Endothelial cell (in vitro differentiated cells): Measurements from ENCODE around the gene BOD1L1. TPM values are rescaled to one million over a fixed set of nuclear protein-coding genes. Genes with fewer than 3 reads are reported as not detected.

Experiments
- DNase-seq: peaks from one replicate; pipeline ENCODE4 v3.0.0; 2021; ENCODE audit warnings: low spot score
- H3K27ac Mint-ChIP-seq: one replicate; pipeline ENCODE4 v1.8.0; 2021; ENCODE audit warnings: mixed read lengths, inconsistent platforms; ENCODE audit not compliant: unreplicated experiment
- H3K27me3 Mint-ChIP-seq: one replicate; pipeline ENCODE4 v1.8.0; 2021; ENCODE audit warnings: mild to moderate bottlenecking, moderate library complexity, mixed read lengths, inconsistent platforms; ENCODE audit not compliant: unreplicated experiment
- H3K36me3 Mint-ChIP-seq: one replicate; pipeline ENCODE4 v1.8.0; 2021; ENCODE audit warnings: mild to moderate bottlenecking, low read depth, mixed read lengths, inconsistent platforms; ENCODE audit not compliant: unreplicated experiment
- H3K4me1 Mint-ChIP-seq: one replicate; pipeline ENCODE4 v1.8.0; 2021; ENCODE audit warnings: mild to moderate bottlenecking, mixed read lengths, inconsistent platforms; ENCODE audit not compliant: unreplicated experiment
- H3K4me3 Mint-ChIP-seq: one replicate; pipeline ENCODE4 v1.8.0; 2021; ENCODE audit warnings: mild to moderate bottlenecking, mixed read lengths, inconsistent platforms; ENCODE audit not compliant: unreplicated experiment
- H3K9me3 Mint-ChIP-seq: one replicate; pipeline ENCODE4 v1.8.0; 2021; ENCODE audit warnings: mixed read lengths, inconsistent platforms; ENCODE audit not compliant: unreplicated experiment
- CTCF ChIP-seq: fragments of 200-600 bp; sonication (generic); IDR thresholded peaks from one replicate; pipeline ENCODE4 v1.5.0; 2021; ENCODE audit warnings: antibody characterized with exemption; ENCODE audit not compliant: unreplicated experiment
- total RNA-seq: library from RNA; stranded (reverse); fragmentation: NEBNext Ultra II Directional; extraction: Animal tissue kit (Norgen Biotek cat#: 25700); gene quantifications from one replicate; pipeline ENCODE4 v1.2.1, GENCODE V29; 2021; ENCODE audit not compliant: unreplicated experiment

Gene BOD1L1
- total RNA-seq, 1 donor from 2014 or later: 49.7 TPM

- Mint-ChIP-seq H3K27me3 (no peaks in the 10 kb centered on the region), H3K27ac (no peak overlapping the region), H3K36me3 (peaks cover 21% of the 10 kb centered on the region), H3K4me1 (peaks cover 16% of the 10 kb centered on the region), H3K9me3 (no peaks in the 10 kb centered on the region), H3K4me3 (no peak overlapping the region)
- DNase-seq: no peak
- TF ChIP-seq CTCF: no peak
Measured at GRCh38 chr4:13611283-13611842, 16.2 kb downstream of the BOD1L1 start.

- peaks cover 57% of the 10 kb centered on the region for H3K36me3 Mint-ChIP-seq
- no peak overlapping the region for H3K27ac Mint-ChIP-seq
- H3K27me3 Mint-ChIP-seq: peaks cover 8% of the 10 kb centered on the region
- H3K4me3 Mint-ChIP-seq: no peak overlapping the region
- no peaks in the 10 kb centered on the region for H3K9me3 Mint-ChIP-seq
- H3K4me1 Mint-ChIP-seq: peaks cover 24% of the 10 kb centered on the region
- DNase-seq: no peak
- no peak for TF ChIP-seq CTCF
Measured at GRCh38 chr4:13605330-13605729, 22.2 kb downstream of the BOD1L1 start.

- Mint-ChIP-seq H3K4me1 (peaks cover 25% of the 10 kb centered on the region), H3K9me3 (no peaks in the 10 kb centered on the region), H3K27me3 (peaks cover 8% of the 10 kb centered on the region), H3K36me3 (peaks cover 53% of the 10 kb centered on the region), H3K27ac (peak overlapping the region; percentile 2), H3K4me3 (peak overlapping the region; percentile 39)
- no peak for TF ChIP-seq CTCF
- no peak for DNase-seq
Measured at GRCh38 chr4:13601848-13602247, 25.7 kb downstream of the BOD1L1 start.

GRCh38 chr4:13601048-13601447, 26.5 kb downstream of the BOD1L1 start:
- TF ChIP-seq CTCF: no peak
- Mint-ChIP-seq H3K4me3 (peak overlapping the region; percentile 39), H3K27me3 (peaks cover 8% of the 10 kb centered on the region), H3K36me3 (peaks cover 58% of the 10 kb centered on the region), H3K27ac (peak overlapping the region; percentile 25), H3K9me3 (no peaks in the 10 kb centered on the region), H3K4me1 (peaks cover 25% of the 10 kb centered on the region)
- DNase-seq: no peak

- DNase-seq: no peak
- TF ChIP-seq CTCF: peak; percentile 20
- no peak overlapping the region for H3K4me3 Mint-ChIP-seq
- peaks cover 25% of the 10 kb centered on the region for H3K4me1 Mint-ChIP-seq
- peaks cover 50% of the 10 kb centered on the region for H3K36me3 Mint-ChIP-seq
- H3K9me3 Mint-ChIP-seq: no peaks in the 10 kb centered on the region
- no peak overlapping the region for H3K27ac Mint-ChIP-seq
- H3K27me3 Mint-ChIP-seq: peaks cover 8% of the 10 kb centered on the region
Measured at GRCh38 chr4:13599159-13599558, 28.4 kb downstream of the BOD1L1 start.
